H9 (cell line): Measurements from ENCODE around the gene RFPL3. TPM values are rescaled to one million over a fixed set of nuclear protein-coding genes. Genes with fewer than 3 reads are reported as not detected.

ENCODE experiments used
- DNase-seq: peaks from one replicate; pipeline ENCODE4 v3.0.0-alpha.2; 2017
- H2AFZ ChIP-seq: one replicate; pipeline ENCODE4 v1.6.1; 2013; ENCODE audit warnings: mild to moderate bottlenecking, low read length, control low read depth, moderate library complexity
- H2AK5ac ChIP-seq: 2 replicates; pipeline ENCODE4 v1.6.1; 2013; ENCODE audit warnings: low read length, control low read depth, mixed read lengths; ENCODE audit not compliant: insufficient read length
- H2BK120ac ChIP-seq: one replicate; pipeline ENCODE4 v1.6.1; 2013; ENCODE audit warnings: low read depth, mild to moderate bottlenecking, low read length, control low read depth, inconsistent platforms; ENCODE audit not compliant: poor library complexity, severe bottlenecking
- H2BK12ac ChIP-seq: 2 replicates; pipeline ENCODE4 v1.6.1; 2013; ENCODE audit warnings: low read length, control low read depth, mixed read lengths, low read depth; ENCODE audit not compliant: insufficient read length
- H2BK15ac ChIP-seq: 2 replicates; pipeline ENCODE4 v1.6.1; 2013; ENCODE audit warnings: low read depth, low read length, control low read depth
- H2BK20ac ChIP-seq: one replicate; pipeline ENCODE4 v1.6.1; 2013; ENCODE audit warnings: low read depth, mild to moderate bottlenecking, low read length, control low read depth, inconsistent platforms; ENCODE audit not compliant: poor library complexity, severe bottlenecking
- H2BK5ac ChIP-seq: 2 replicates; pipeline ENCODE4 v1.6.1; 2013; ENCODE audit warnings: low read length, control low read depth, mixed read lengths; ENCODE audit not compliant: insufficient read length
- H3K14ac ChIP-seq: 2 replicates; pipeline ENCODE4 v1.6.1; 2013; ENCODE audit warnings: low read length, control low read depth; ENCODE audit not compliant: insufficient read depth
- H3K18ac ChIP-seq: 2 replicates; pipeline ENCODE4 v1.6.1; 2013; ENCODE audit warnings: low read depth, mild to moderate bottlenecking, mixed read lengths, low read length, control low read depth; ENCODE audit not compliant: insufficient read length
- H3K23ac ChIP-seq: 2 replicates; pipeline ENCODE4 v1.6.1; 2013; ENCODE audit warnings: low read length, control low read depth, mixed read lengths, low read depth; ENCODE audit not compliant: insufficient read length
- H3K23me2 ChIP-seq: 2 replicates; pipeline ENCODE4 v1.6.1; 2013; ENCODE audit warnings: low read depth, mild to moderate bottlenecking, mixed read lengths, low read length, control low read depth; ENCODE audit not compliant: insufficient read length, poor library complexity, severe bottlenecking
- H3K27ac ChIP-seq: 2 replicates; pipeline ENCODE4 v1.5.1; 2013; ENCODE audit warnings: low read length, control low read depth, mixed read lengths, low read depth; ENCODE audit not compliant: insufficient read length
- H3K27me3 ChIP-seq: 2 replicates; pipeline ENCODE4 v1.6.1; 2013; ENCODE audit warnings: low read length, control low read depth, inconsistent platforms; ENCODE audit not compliant: insufficient read depth
- H3K4ac ChIP-seq: 2 replicates; pipeline ENCODE4 v1.6.1; 2013; ENCODE audit warnings: low read depth, mild to moderate bottlenecking, control low read depth, inconsistent platforms, low read length, moderate library complexity
- H3K4me1 ChIP-seq: 2 replicates; pipeline ENCODE4 v1.6.1; 2013; ENCODE audit warnings: low read length, control low read depth, inconsistent platforms; ENCODE audit not compliant: insufficient read depth
- H3K4me2 ChIP-seq: 2 replicates; pipeline ENCODE4 v1.6.1; 2013; ENCODE audit warnings: low read length, control low read depth, mixed read lengths; ENCODE audit not compliant: insufficient read length, insufficient read depth
- H3K56ac ChIP-seq: 2 replicates; pipeline ENCODE4 v1.6.1; 2013; ENCODE audit warnings: low read depth, mild to moderate bottlenecking, mixed read lengths, low read length, control low read depth; ENCODE audit not compliant: insufficient read length
- H3K79me1 ChIP-seq: 2 replicates; pipeline ENCODE4 v1.6.1; 2013; ENCODE audit warnings: low read depth, mild to moderate bottlenecking, moderate library complexity, low read length, control low read depth, inconsistent platforms; ENCODE audit not compliant: insufficient read depth, poor library complexity, severe bottlenecking
- H3K79me2 ChIP-seq: 2 replicates; pipeline ENCODE4 v1.6.1; 2013; ENCODE audit warnings: low read length, control low read depth, inconsistent platforms; ENCODE audit not compliant: insufficient read depth
- H3K9ac ChIP-seq: 2 replicates; pipeline ENCODE4 v1.6.1; 2013; ENCODE audit warnings: low read length, control low read depth, mixed read lengths; ENCODE audit not compliant: insufficient read length; ENCODE audit errors: extremely low read depth
- H3K9me3 ChIP-seq: one replicate; pipeline ENCODE4 v1.6.1; 2013; ENCODE audit warnings: low read depth, low read length, inconsistent platforms; ENCODE audit not compliant: control insufficient read depth
- H3T11ph ChIP-seq: one replicate; pipeline ENCODE4 v1.6.1; 2013; ENCODE audit warnings: mild to moderate bottlenecking, low read length, control low read depth, inconsistent platforms
- H4K20me1 ChIP-seq: one replicate; pipeline ENCODE4 v1.6.1; 2013; ENCODE audit not compliant: control insufficient read depth, insufficient read length, insufficient read depth
- H4K5ac ChIP-seq: 2 replicates; pipeline ENCODE4 v1.6.1; 2013; ENCODE audit warnings: low read depth, mild to moderate bottlenecking, mixed read lengths, low read length, control low read depth; ENCODE audit not compliant: insufficient read length
- H4K8ac ChIP-seq: replicated peaks from 2 replicates; pipeline ENCODE4 v1.6.1; 2013; ENCODE audit warnings: low read length, control low read depth, mixed read lengths, low read depth; ENCODE audit not compliant: insufficient read length
- H4K91ac ChIP-seq: 2 replicates; pipeline ENCODE4 v1.6.1; 2013; ENCODE audit warnings: low read depth, mild to moderate bottlenecking, moderate library complexity, mixed read lengths, low read length, control low read depth; ENCODE audit not compliant: insufficient read length
- H3K27ac Mint-ChIP-seq, 3 experiments: 2 replicates in 2 of 3; 3 replicates in 1 of 3; pipeline ENCODE4 v1.8.0; 2020 to 2021; ENCODE audit warnings: mixed read lengths in 3 of 3, mild to moderate bottlenecking in 1 of 3, moderate library complexity in 1 of 3
- H3K27me3 Mint-ChIP-seq: 2 replicates; pipeline ENCODE4 v1.8.0; 2021; ENCODE audit warnings: low read depth, mild to moderate bottlenecking, moderate library complexity, mixed read lengths
- H3K36me3 Mint-ChIP-seq, 3 experiments: 2 replicates in 2 of 3; 3 replicates in 1 of 3; pipeline ENCODE4 v1.8.0; 2020 to 2021; ENCODE audit warnings: low read depth in 3 of 3, mixed read lengths in 3 of 3; ENCODE audit not compliant: insufficient read depth in 1 of 3
- H3K4me1 Mint-ChIP-seq, 2 experiments: 2 replicates each; pipeline ENCODE4 v1.8.0; 2020; ENCODE audit warnings: mixed read lengths in 2 of 2
- H3K4me3 Mint-ChIP-seq, 2 experiments: 2 replicates in 1 of 2; 3 replicates in 1 of 2; pipeline ENCODE4 v1.8.0; 2020 to 2021; ENCODE audit warnings: mild to moderate bottlenecking in 2 of 2, mixed read lengths in 2 of 2, moderate library complexity in 1 of 2
- H3K9me3 Mint-ChIP-seq, 2 experiments: 2 replicates in 1 of 2; 3 replicates in 1 of 2; pipeline ENCODE4 v1.8.0; 2020; ENCODE audit warnings: mild to moderate bottlenecking in 2 of 2, mixed read lengths in 2 of 2, moderate library complexity in 1 of 2
- WGBS: extraction: QIAGEN DNeasy Blood & Tissue Kit; methylation state at CpG from one replicate; pipeline ENCODE4 v1.1.7; 2013; ENCODE audit warnings: missing lambda C conversion rate, low lambda C conversion rate, mixed read lengths; ENCODE audit not compliant: insufficient read length; ENCODE audit errors: extremely low coverage; 5-methylcytosine and 5-hydroxymethylcytosine counted together
- total RNA-seq: library from RNA; stranded (reverse); gene quantifications from 2 replicates; pipeline ENCODE4 v1.2.1, GENCODE V29; 2021
- TF ChIP-seq, protein P1 (sequence below): fragments of 200-600 bp; sonication (generic); conservative IDR thresholded peaks from 3 replicates; pipeline ENCODE4 v1.8.0; 2021; ENCODE audit warnings: antibody characterized with exemption, mild to moderate bottlenecking

The RFPL3 gene
- total RNA-seq, 1 experiment from 2014 or later = not detected

DNA sequence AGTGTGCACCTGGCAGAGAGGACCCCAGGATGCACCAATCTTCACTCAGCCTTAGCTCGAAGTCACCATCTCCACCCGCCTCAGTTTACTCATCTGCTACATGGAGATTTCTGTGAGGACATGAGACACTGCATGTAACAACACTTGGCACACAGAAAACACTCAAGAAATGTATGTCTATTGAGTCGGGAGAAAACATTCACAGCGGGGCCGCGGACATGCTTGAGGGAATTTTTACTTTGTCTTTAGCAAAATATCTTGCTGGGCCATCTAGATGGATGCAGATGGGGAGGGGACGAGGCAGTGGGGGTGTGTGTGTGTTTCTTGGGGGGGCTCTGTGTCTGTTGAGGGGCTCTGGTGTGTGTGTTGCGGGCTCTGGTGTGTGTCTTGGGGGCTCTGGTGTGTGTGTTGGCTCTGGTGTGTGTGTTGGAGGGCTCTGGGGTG is 28.4 kb upstream of the RFPL3 start:
- H3K4me1 Mint-ChIP-seq = peaks cover 25 to 39% of the 10 kb centered on the region in 2 experiments
- no peak overlapping the region for H4K5ac ChIP-seq
- H3K27me3 ChIP-seq = no peaks in the 10 kb centered on the region
- H2AFZ ChIP-seq = no peak overlapping the region
- no CpG with 5 or more reads among the region's 8 CpGs for WGBS
- peaks cover 2 to 14% (median 12%) of the 10 kb centered on the region in 3 experiments; a peak in 5 of 7 replicates for H3K36me3 Mint-ChIP-seq
- H2BK20ac ChIP-seq = no peak overlapping the region
- H3K9me3 ChIP-seq = no peaks in the 10 kb centered on the region
- H3K79me1 ChIP-seq = no peaks in the 10 kb centered on the region
- H2BK15ac ChIP-seq = no peak overlapping the region
- H4K20me1 ChIP-seq = no peaks in the 10 kb centered on the region
- no peak overlapping the region for H4K8ac ChIP-seq
- H2BK5ac ChIP-seq = no peak overlapping the region
- no peak overlapping the region for H2BK12ac ChIP-seq
- no peaks in the 10 kb centered on the region for H3K79me2 ChIP-seq
- no peak overlapping the region for H2BK120ac ChIP-seq
- no peak overlapping the region for H3K14ac ChIP-seq
- H3K27me3 Mint-ChIP-seq = peaks cover 34% of the 10 kb centered on the region
- no peak overlapping the region for H3K27ac ChIP-seq
- H3T11ph ChIP-seq = no peak overlapping the region
- DNase-seq = no peak
- H3K23ac ChIP-seq = no peak overlapping the region
- no peak overlapping the region for H3K27ac Mint-ChIP-seq
- H4K91ac ChIP-seq = peak overlapping the region; percentile 21
- no peak overlapping the region for H2AK5ac ChIP-seq
- H3K9ac ChIP-seq = no peak overlapping the region
- peaks cover 10 to 14% of the 10 kb centered on the region in 2 experiments for H3K9me3 Mint-ChIP-seq
- H3K4me2 ChIP-seq = no peak overlapping the region
- H3K4ac ChIP-seq = no peak overlapping the region
- no peak overlapping the region for H3K18ac ChIP-seq
- TF ChIP-seq, protein P1, sequence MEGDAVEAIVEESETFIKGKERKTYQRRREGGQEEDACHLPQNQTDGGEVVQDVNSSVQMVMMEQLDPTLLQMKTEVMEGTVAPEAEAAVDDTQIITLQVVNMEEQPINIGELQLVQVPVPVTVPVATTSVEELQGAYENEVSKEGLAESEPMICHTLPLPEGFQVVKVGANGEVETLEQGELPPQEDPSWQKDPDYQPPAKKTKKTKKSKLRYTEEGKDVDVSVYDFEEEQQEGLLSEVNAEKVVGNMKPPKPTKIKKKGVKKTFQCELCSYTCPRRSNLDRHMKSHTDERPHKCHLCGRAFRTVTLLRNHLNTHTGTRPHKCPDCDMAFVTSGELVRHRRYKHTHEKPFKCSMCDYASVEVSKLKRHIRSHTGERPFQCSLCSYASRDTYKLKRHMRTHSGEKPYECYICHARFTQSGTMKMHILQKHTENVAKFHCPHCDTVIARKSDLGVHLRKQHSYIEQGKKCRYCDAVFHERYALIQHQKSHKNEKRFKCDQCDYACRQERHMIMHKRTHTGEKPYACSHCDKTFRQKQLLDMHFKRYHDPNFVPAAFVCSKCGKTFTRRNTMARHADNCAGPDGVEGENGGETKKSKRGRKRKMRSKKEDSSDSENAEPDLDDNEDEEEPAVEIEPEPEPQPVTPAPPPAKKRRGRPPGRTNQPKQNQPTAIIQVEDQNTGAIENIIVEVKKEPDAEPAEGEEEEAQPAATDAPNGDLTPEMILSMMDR = no peak
- no peak overlapping the region for H3K56ac ChIP-seq
- no peak overlapping the region for H3K4me3 Mint-ChIP-seq
- H3K23me2 ChIP-seq = no peaks in the 10 kb centered on the region
- no peaks in the 10 kb centered on the region; the same call in 1 of the 2 replicates for H3K4me1 ChIP-seq
